HepG2 (cell line): ENCODE data around the gene UBE2J1. TPM values are rescaled to one million over a fixed set of nuclear protein-coding genes. Genes with fewer than 3 reads are reported as not detected.

Source experiments
- ATAC-seq: fragments of 200-7000 bp; cut with Tn5 transposase; 3 replicates; pipeline ENCODE4 v1.9.1; 2020; ENCODE audit warnings: mild to moderate bottlenecking, moderate library complexity
- BruUV-seq: library from RNA; stranded (reverse); fragments of 400-500 nt; replicated peaks from 2 replicates; lab custom pipeline; 2021; lab: Mats Ljungman, UMichigan
- CTCF ChIA-PET: fragments of 300-600 bp; formaldehyde crosslinking; extraction: SDS; loops from one replicate; lab custom pipeline; 2021; ENCODE audit warnings: low total read pairs, inconsistent platforms, low intra/inter-chr PET ratio; lab: Yijun Ruan, JAX
- POLR2A ChIA-PET: fragments of 350-600 bp; sonication (Branson Sonifier 250); formaldehyde crosslinking; loops from one replicate; lab custom pipeline; 2020; ENCODE audit warnings: antibody characterized with exemption, inconsistent platforms; lab: Yijun Ruan, JAX
- DNase-seq: peaks from one replicate; pipeline ENCODE4 v3.0.0-alpha.2; 2015; ENCODE audit warnings: low spot score
- FAIRE-seq: peaks from 3 replicates; lab custom pipeline; 2011; peaks lifted over from hg19 to GRCh38; lab: Jason Lieb, UNC
- H2AFZ ChIP-seq: one replicate; pipeline ENCODE4 v1.6.1; 2011; ENCODE audit warnings: low read length, inconsistent platforms
- H3K27ac ChIP-seq: fragments of 300-600 bp; 3 replicates; pipeline ENCODE4 v1.8.0; 2011; ENCODE audit warnings: mixed run types, mild to moderate bottlenecking, mixed read lengths, low read length, inconsistent platforms; ENCODE audit not compliant: insufficient read depth; ENCODE audit errors: extremely low read length
- H3K27me3 ChIP-seq, 2 experiments: fragments of 200-600 bp in 1 of 2; 2 replicates in 1 of 2; 3 replicates in 1 of 2; pipeline versions ENCODE4 v1.6.0 to v1.8.0; 2011; ENCODE audit warnings: low read length in 2 of 2, mild to moderate bottlenecking in 2 of 2, moderate library complexity in 2 of 2, inconsistent platforms in 1 of 2; ENCODE audit not compliant: insufficient read depth in 2 of 2, control insufficient read depth in 1 of 2
- H3K36me3 ChIP-seq, 2 experiments: fragments of 200-600 bp in 1 of 2; replicated peaks in 1 of 2; 2 replicates in 1 of 2; 3 replicates in 1 of 2; pipeline versions ENCODE4 v1.5.1 to v1.8.0; 2011; ENCODE audit warnings: low read length in 2 of 2, inconsistent platforms in 1 of 2; ENCODE audit not compliant: insufficient read depth in 2 of 2, control insufficient read depth in 1 of 2
- H3K4me1 ChIP-seq: 2 replicates; pipeline ENCODE4 v1.5.1; 2012; ENCODE audit warnings: low read length, inconsistent platforms; ENCODE audit not compliant: insufficient read depth
- H3K4me2 ChIP-seq: 2 replicates; pipeline ENCODE4 v1.6.0; 2011; ENCODE audit warnings: low read depth, low read length, inconsistent platforms
- H3K4me3 ChIP-seq, 3 experiments: fragments of 200-600 bp in 1 of 3; sonication (generic), shearing (Covaris generic) in 1 of 3; replicated peaks in 1 of 3; 2 replicates each; pipeline ENCODE4 v1.5.1; 2011 to 2016; ENCODE audit warnings: low read length in 3 of 3, inconsistent platforms in 2 of 3, low read depth in 2 of 3, mild to moderate bottlenecking in 2 of 3, control low read depth in 1 of 3, mixed read lengths in 1 of 3; ENCODE audit not compliant: insufficient read depth in 1 of 3
- H3K79me2 ChIP-seq: one replicate; pipeline ENCODE4 v1.6.1; 2011; ENCODE audit warnings: low read length, inconsistent platforms; ENCODE audit not compliant: insufficient read depth
- H3K9ac ChIP-seq: 2 replicates; pipeline ENCODE4 v1.6.0; 2011; ENCODE audit warnings: mild to moderate bottlenecking, low read depth, low read length, inconsistent platforms; ENCODE audit not compliant: insufficient read depth
- H3K9me3 ChIP-seq: 2 replicates; pipeline ENCODE4 v1.5.1; 2012; ENCODE audit warnings: mild to moderate bottlenecking, low read length
- H4K20me1 ChIP-seq: 2 replicates; pipeline ENCODE4 v1.6.0; 2011; ENCODE audit warnings: inconsistent platforms, mild to moderate bottlenecking, low read length, moderate library complexity; ENCODE audit not compliant: insufficient read depth
- ARID2 ChIP-seq: sonication (generic); formaldehyde crosslinking; IDR thresholded peaks from 2 replicates; pipeline ENCODE4 v1.8.1; 2022; ENCODE audit warnings: mild to moderate bottlenecking, missing genetic modification reagents, borderline replicate concordance
- MED1 ChIP-seq: sonication (generic); formaldehyde crosslinking; IDR thresholded peaks from 2 replicates; pipeline ENCODE4 v1.4.0; 2020; ENCODE audit warnings: missing genetic modification reagents
- MZF1 ChIP-seq: sonication (generic); formaldehyde crosslinking; IDR thresholded peaks from 2 replicates; pipeline ENCODE4 v1.8.1; 2023; ENCODE audit warnings: mild to moderate bottlenecking, missing genetic modification reagents, borderline replicate concordance
- POLR2A ChIP-seq, 2 experiments: IDR thresholded peaks; 2 replicates each; pipeline ENCODE4 v1.6.1; 2011; ENCODE audit warnings: low read depth in 2 of 2, low read length in 2 of 2, mild to moderate bottlenecking in 1 of 2, moderate library complexity in 1 of 2; ENCODE audit not compliant: insufficient read depth in 1 of 2
- RBAK ChIP-seq: sonication (generic); formaldehyde crosslinking; IDR thresholded peaks from 2 replicates; pipeline ENCODE4 v1.5.1; 2020; ENCODE audit warnings: mild to moderate bottlenecking, missing genetic modification reagents
- REL ChIP-seq: sonication (generic); formaldehyde crosslinking; conservative IDR thresholded peaks from 2 replicates; pipeline ENCODE4 v1.8.0; 2022; ENCODE audit warnings: mild to moderate bottlenecking, missing genetic modification reagents, moderate library complexity
- SIX1 ChIP-seq: sonication (generic); formaldehyde crosslinking; IDR thresholded peaks from 2 replicates; pipeline ENCODE4 v1.4.0; 2020; ENCODE audit warnings: missing genetic modification reagents, borderline replicate concordance
- TSC22D2 ChIP-seq: sonication (generic); formaldehyde crosslinking; IDR thresholded peaks from 2 replicates; pipeline ENCODE4 v1.5.1; 2020; ENCODE audit warnings: missing genetic modification reagents, mild to moderate bottlenecking, borderline replicate concordance
- ZFP1 ChIP-seq: IDR thresholded peaks from 2 replicates; pipeline ENCODE4 v1.6.1; 2016
- ZFP36 ChIP-seq: fragments of 150-350 bp; IDR thresholded peaks from 2 replicates; pipeline ENCODE4 v1.6.1; 2018; ENCODE audit warnings: borderline replicate concordance, low read length, low read depth; ENCODE audit not compliant: partially characterized antibody
- ZNF713 ChIP-seq: sonication (generic); formaldehyde crosslinking; IDR thresholded peaks from 2 replicates; pipeline ENCODE4 v1.4.0; 2020; ENCODE audit warnings: mild to moderate bottlenecking, missing genetic modification reagents
- WGBS: methylation state at CpG from one replicate; pipeline ENCODE4 v1.1.6; 2017; ENCODE audit warnings: low lambda C conversion rate; 5-methylcytosine and 5-hydroxymethylcytosine counted together
- in situ Hi-C: cut with HindIII; loops from 2 replicates; pipeline ENCODE4 v1.10.0; 2017; ENCODE audit warnings: low pct_unique_long_range_greater_than_20kb; ENCODE audit not compliant: extremely low pct_ligation_motif_present
- intact Hi-C: fragments of 100-400 bp; cut with micrococcal nuclease; formaldehyde crosslinking; loops from one replicate; pipeline ENCODE4 v1.10.0; 2022; ENCODE audit not compliant: unreplicated experiment
- polyA plus RNA-seq, 8 experiments: library from polyadenylated mRNA; depleted of rRNA in 3 of 8; stranded (reverse) in 7 of 8; unstranded in 1 of 8; fragments of >200 nt; fragmentation: Illumina TruSeq in 4 of 8; extraction: Trizol in 4 of 8; gene quantifications; 2 replicates each; pipeline versions ENCODE4 v1.2.1 to v1.2.3, GENCODE V29; 2011 to 2016; ENCODE audit warnings: low read depth in 4 of 8, missing spikeins in 1 of 8, mixed read lengths in 1 of 8; ENCODE audit not compliant: insufficient read depth in 1 of 8
- total RNA-seq, 5 experiments: library from RNA; depleted of rRNA; stranded (reverse); fragments of >200 nt; fragmentation: Illumina TruSeq; extraction: Trizol; gene quantifications; 2 replicates each; pipeline ENCODE4 v1.2.3, GENCODE V29; 2016; ENCODE audit warnings: low read depth in 1 of 5
- TF ChIP-seq, protein P1 (sequence below): sonication (generic); formaldehyde crosslinking; IDR thresholded peaks from 2 replicates; pipeline ENCODE4 v1.5.0; 2020; ENCODE audit warnings: mild to moderate bottlenecking, missing genetic modification reagents, borderline replicate concordance
- TF ChIP-seq, protein P2 (sequence below): IDR thresholded peaks from 2 replicates; pipeline ENCODE4 v1.6.1; 2018; ENCODE audit warnings: missing genetic modification reagents
- TF ChIP-seq, protein P3 (sequence below): sonication (generic); formaldehyde crosslinking; IDR thresholded peaks from 2 replicates; pipeline ENCODE4 v1.4.0; 2020; ENCODE audit warnings: missing genetic modification reagents
- TF ChIP-seq, protein P4 (sequence below): sonication (generic); formaldehyde crosslinking; IDR thresholded peaks from 2 replicates; pipeline ENCODE4 v1.4.0; 2020; ENCODE audit warnings: low read depth, mild to moderate bottlenecking, missing genetic modification reagents
- TF ChIP-seq, protein P5 (sequence below): sonication (generic); formaldehyde crosslinking; IDR thresholded peaks from 2 replicates; pipeline ENCODE4 v1.5.0; 2020; ENCODE audit warnings: missing genetic modification reagents

The UBE2J1 gene
- total and polyA plus RNA-seq, 2 of the 13 experiments (the other 11 are each of a cell fraction or from before 2014, with no cell fraction given), result 19.3 to 24.6 TPM

DNA sequence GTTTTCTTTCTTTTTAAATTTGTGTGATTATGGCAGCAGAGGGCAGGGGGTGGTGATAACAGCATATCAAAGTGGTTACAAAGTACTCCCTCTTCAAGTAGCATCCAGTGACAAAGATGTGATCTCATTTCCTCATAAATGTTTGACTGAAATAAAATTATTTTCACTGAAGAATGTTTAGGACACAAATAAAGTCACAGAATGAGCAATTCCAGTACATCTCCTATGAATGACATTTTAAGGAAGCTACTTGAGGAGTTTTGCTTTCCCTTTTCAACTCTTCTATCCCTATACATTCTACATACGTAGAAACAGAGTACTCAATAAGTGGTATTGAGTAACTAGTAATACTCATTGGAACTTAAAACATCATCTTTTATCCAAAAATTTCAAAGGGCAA, 23.5 kb downstream of the UBE2J1 start:
- H4K20me1 ChIP-seq, result no peaks in the 10 kb centered on the region
- H3K9ac ChIP-seq, result no peak overlapping the region
- in situ Hi-C loops (no loop called here), intact Hi-C loops (no loop called here)
- H3K9me3 ChIP-seq, result no peaks in the 10 kb centered on the region
- no peak overlapping the region for H3K4me3 ChIP-seq
- 100% methylated on average over 1 of the region's 1 CpG for WGBS
- no peak overlapping the region for H3K27ac ChIP-seq
- FAIRE-seq, result no peak
- CTCF ChIA-PET, result no interaction called here
- no peaks in the 10 kb centered on the region for H3K79me2 ChIP-seq
- peaks cover 13% of the 10 kb centered on the region for H3K4me1 ChIP-seq
- no peaks in the 10 kb centered on the region for H3K27me3 ChIP-seq
- H3K36me3 ChIP-seq, result peaks cover 5 to 25% of the 10 kb centered on the region in 2 experiments
- H2AFZ ChIP-seq, result no peak overlapping the region
- no peak for ATAC-seq
- BruUV-seq, result no TSS peak
- DNase-seq, result no peak
- no peak overlapping the region for H3K4me2 ChIP-seq
- TF ChIP-seq ZFP36, result no peak
- no peak for TF ChIP-seq RBAK (CRISPR knock-in tag)
- TF ChIP-seq ARID2 (CRISPR knock-in tag), result no peak
- TF ChIP-seq, protein P1, sequence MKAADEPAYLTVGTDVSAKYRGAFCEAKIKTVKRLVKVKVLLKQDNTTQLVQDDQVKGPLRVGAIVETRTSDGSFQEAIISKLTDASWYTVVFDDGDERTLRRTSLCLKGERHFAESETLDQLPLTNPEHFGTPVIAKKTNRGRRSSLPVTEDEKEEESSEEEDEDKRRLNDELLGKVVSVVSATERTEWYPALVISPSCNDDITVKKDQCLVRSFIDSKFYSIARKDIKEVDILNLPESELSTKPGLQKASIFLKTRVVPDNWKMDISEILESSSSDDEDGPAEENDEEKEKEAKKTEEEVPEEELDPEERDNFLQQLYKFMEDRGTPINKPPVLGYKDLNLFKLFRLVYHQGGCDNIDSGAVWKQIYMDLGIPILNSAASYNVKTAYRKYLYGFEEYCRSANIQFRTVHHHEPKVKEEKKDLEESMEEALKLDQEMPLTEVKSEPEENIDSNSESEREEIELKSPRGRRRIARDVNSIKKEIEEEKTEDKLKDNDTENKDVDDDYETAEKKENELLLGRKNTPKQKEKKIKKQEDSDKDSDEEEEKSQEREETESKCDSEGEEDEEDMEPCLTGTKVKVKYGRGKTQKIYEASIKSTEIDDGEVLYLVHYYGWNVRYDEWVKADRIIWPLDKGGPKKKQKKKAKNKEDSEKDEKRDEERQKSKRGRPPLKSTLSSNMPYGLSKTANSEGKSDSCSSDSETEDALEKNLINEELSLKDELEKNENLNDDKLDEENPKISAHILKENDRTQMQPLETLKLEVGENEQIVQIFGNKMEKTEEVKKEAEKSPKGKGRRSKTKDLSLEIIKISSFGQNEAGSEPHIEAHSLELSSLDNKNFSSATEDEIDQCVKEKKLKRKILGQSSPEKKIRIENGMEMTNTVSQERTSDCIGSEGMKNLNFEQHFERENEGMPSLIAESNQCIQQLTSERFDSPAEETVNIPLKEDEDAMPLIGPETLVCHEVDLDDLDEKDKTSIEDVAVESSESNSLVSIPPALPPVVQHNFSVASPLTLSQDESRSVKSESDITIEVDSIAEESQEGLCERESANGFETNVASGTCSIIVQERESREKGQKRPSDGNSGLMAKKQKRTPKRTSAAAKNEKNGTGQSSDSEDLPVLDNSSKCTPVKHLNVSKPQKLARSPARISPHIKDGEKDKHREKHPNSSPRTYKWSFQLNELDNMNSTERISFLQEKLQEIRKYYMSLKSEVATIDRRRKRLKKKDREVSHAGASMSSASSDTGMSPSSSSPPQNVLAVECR, result no peak
- TF ChIP-seq REL, result no peak
- no peak for TF ChIP-seq MED1
- no peak for TF ChIP-seq ZNF713 (CRISPR knock-in tag)
- TF ChIP-seq ZFP1 (CRISPR knock-in tag), result no peak
- TF ChIP-seq SIX1, result no peak
- no peak for TF ChIP-seq POLR2A (IDR thresholded peaks at IDR 0.05; ENCODE audit: insufficient read depth in 1 of 2, low read depth in 2 of 2, low read length in 2 of 2)
- TF ChIP-seq, protein P2, sequence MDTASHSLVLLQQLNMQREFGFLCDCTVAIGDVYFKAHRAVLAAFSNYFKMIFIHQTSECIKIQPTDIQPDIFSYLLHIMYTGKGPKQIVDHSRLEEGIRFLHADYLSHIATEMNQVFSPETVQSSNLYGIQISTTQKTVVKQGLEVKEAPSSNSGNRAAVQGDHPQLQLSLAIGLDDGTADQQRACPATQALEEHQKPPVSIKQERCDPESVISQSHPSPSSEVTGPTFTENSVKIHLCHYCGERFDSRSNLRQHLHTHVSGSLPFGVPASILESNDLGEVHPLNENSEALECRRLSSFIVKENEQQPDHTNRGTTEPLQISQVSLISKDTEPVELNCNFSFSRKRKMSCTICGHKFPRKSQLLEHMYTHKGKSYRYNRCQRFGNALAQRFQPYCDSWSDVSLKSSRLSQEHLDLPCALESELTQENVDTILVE (CRISPR knock-in tag), result no peak
- no peak for TF ChIP-seq MZF1
- TF ChIP-seq TSC22D2 (CRISPR knock-in tag), result no peak
- TF ChIP-seq, protein P3, sequence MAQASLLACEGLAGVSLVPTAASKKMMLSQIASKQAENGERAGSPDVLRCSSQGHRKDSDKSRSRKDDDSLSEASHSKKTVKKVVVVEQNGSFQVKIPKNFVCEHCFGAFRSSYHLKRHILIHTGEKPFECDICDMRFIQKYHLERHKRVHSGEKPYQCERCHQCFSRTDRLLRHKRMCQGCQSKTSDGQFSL (CRISPR knock-in tag), result no peak
- TF ChIP-seq, protein P4, sequence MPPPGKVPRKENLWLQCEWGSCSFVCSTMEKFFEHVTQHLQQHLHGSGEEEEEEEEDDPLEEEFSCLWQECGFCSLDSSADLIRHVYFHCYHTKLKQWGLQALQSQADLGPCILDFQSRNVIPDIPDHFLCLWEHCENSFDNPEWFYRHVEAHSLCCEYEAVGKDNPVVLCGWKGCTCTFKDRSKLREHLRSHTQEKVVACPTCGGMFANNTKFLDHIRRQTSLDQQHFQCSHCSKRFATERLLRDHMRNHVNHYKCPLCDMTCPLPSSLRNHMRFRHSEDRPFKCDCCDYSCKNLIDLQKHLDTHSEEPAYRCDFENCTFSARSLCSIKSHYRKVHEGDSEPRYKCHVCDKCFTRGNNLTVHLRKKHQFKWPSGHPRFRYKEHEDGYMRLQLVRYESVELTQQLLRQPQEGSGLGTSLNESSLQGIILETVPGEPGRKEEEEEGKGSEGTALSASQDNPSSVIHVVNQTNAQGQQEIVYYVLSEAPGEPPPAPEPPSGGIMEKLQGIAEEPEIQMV, result no peak
- TF ChIP-seq, protein P5, sequence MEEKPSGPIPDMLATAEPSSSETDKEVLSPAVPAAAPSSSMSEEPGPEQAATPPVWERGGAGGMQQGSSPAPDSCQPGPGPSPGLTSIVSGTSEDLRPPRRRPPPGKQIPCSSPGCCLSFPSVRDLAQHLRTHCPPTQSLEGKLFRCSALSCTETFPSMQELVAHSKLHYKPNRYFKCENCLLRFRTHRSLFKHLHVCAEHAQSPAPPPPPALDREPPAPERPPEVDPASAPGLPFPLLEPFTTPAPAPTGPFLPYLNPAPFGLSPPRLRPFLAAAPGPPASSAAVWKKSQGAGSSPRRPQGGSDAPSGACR (CRISPR knock-in tag), result no peak
- TF ChIP-seq, all 625 proteins: peak for 0
- POLR2A ChIA-PET, result no interaction called here
